Right lobe of liver (tissue), 4 donors: Measurements from ENCODE around the gene BCL2L14.

Experiments used
- POLR2A ChIP-seq: fragments of 450-650 bp; IDR thresholded peaks from one replicate; pipeline ENCODE4 v1.6.1; 2017; ENCODE audit warnings: antibody characterized with exemption, mild to moderate bottlenecking
- TF ChIP-seq, protein P1 (sequence below), 4 donors: fragments of 200-600 bp in 3 of 4; fragments of 450-650 bp in 1 of 4; IDR thresholded peaks; one replicate each; pipeline versions ENCODE4 v1.5.1 to v1.8.0; 2016 to 2022; ENCODE audit warnings: antibody characterized with exemption in 4 of 4, mild to moderate bottlenecking in 2 of 4
- donor health status: DM: no; HTN: no; CAD: no.
- donor health status: DM: no; HTN: no; CAD: no.
- donor health status: DM: no; HTN: yes; CAD: no.

DNA sequence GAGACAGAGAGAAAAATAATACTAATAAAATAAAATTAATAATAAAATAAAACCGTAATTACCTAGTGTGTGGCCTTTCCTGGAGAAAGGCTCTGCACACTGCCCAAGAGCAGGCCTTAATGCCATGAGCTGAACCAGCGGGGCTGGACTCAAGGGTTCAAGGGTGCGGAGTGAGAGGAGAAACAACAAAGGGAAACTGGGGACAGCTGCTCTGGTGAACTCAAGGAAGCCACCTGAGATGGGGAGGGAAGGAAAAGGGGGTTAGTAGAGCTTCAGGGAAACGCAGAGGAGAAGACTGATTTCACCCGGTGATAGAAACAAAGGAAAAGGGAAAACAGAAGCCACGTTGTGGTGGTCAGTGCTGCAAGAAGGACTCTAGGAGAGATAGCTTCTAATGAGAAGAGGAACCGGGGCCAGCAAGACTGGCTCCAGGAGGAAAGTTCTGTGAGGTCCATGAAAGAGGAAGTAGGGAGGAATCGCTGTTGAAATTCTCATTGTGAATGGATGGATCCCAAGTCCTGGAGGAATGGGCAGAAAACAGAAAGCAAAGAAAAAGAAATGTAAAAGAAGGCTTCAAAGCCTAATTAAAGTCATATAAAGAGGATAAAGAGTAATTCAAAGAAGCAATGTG, 48.3 kb upstream of the BCL2L14 start:
- TF ChIP-seq, protein P1, sequence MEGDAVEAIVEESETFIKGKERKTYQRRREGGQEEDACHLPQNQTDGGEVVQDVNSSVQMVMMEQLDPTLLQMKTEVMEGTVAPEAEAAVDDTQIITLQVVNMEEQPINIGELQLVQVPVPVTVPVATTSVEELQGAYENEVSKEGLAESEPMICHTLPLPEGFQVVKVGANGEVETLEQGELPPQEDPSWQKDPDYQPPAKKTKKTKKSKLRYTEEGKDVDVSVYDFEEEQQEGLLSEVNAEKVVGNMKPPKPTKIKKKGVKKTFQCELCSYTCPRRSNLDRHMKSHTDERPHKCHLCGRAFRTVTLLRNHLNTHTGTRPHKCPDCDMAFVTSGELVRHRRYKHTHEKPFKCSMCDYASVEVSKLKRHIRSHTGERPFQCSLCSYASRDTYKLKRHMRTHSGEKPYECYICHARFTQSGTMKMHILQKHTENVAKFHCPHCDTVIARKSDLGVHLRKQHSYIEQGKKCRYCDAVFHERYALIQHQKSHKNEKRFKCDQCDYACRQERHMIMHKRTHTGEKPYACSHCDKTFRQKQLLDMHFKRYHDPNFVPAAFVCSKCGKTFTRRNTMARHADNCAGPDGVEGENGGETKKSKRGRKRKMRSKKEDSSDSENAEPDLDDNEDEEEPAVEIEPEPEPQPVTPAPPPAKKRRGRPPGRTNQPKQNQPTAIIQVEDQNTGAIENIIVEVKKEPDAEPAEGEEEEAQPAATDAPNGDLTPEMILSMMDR (IDR thresholded peaks at IDR 0.05) = no peak
- no peak for TF ChIP-seq POLR2A
